Osteoblast (primary cell): ENCODE results near the gene DPP10. TPM values are rescaled to one million over a fixed set of nuclear protein-coding genes. Genes with fewer than 3 reads are reported as not detected.

ENCODE experiments used
- DNase-seq: peaks from one replicate; pipeline ENCODE4 v3.0.0; 2011; ENCODE audit warnings: low spot score, mixed read lengths; ENCODE audit not compliant: insufficient read length; ENCODE audit errors: missing footprints
- H2AFZ ChIP-seq: 2 replicates; pipeline ENCODE4 v1.6.0; 2011; ENCODE audit warnings: mild to moderate bottlenecking, low read length
- H3K27ac ChIP-seq: 2 replicates; pipeline ENCODE4 v1.5.1; 2011; ENCODE audit warnings: mild to moderate bottlenecking, low read depth, low read length, moderate library complexity
- H3K27me3 ChIP-seq: 2 replicates; pipeline ENCODE4 v1.6.0; 2012; ENCODE audit warnings: mild to moderate bottlenecking, control low read depth, inconsistent platforms, low read length, moderate library complexity; ENCODE audit not compliant: insufficient read depth
- H3K36me3 ChIP-seq: 2 replicates; pipeline ENCODE4 v1.5.1; 2011; ENCODE audit warnings: mild to moderate bottlenecking, low read length, control low read depth, moderate library complexity; ENCODE audit not compliant: insufficient read depth
- H3K4me1 ChIP-seq: 2 replicates; pipeline ENCODE4 v1.5.1; 2011; ENCODE audit warnings: mild to moderate bottlenecking, low read length, control low read depth, moderate library complexity; ENCODE audit not compliant: insufficient read depth
- H3K4me2 ChIP-seq: 2 replicates; pipeline ENCODE4 v1.6.0; 2011; ENCODE audit warnings: mild to moderate bottlenecking, low read length; ENCODE audit not compliant: insufficient read depth
- H3K4me3 ChIP-seq: fragments of 200-600 bp; sonication (generic); 3 replicates; pipeline ENCODE4 v1.5.1; 2012; ENCODE audit warnings: mild to moderate bottlenecking, low read length, inconsistent platforms; ENCODE audit not compliant: insufficient read depth
- H3K79me2 ChIP-seq: 2 replicates; pipeline ENCODE4 v1.6.0; 2012; ENCODE audit warnings: mild to moderate bottlenecking, low read length, control low read depth, inconsistent platforms; ENCODE audit not compliant: insufficient read depth
- H3K9me3 ChIP-seq: 2 replicates; pipeline ENCODE4 v1.5.1; 2011; ENCODE audit warnings: low read depth, low read length, control low read depth
- H4K20me1 ChIP-seq: 2 replicates; pipeline ENCODE4 v1.6.0; 2012; ENCODE audit warnings: mild to moderate bottlenecking, low read length, control low read depth; ENCODE audit not compliant: insufficient read depth
- CTCF ChIP-seq: IDR thresholded peaks from 2 replicates; pipeline ENCODE4 v1.5.1; 2011; ENCODE audit warnings: mild to moderate bottlenecking, low read depth, low read length, moderate library complexity; ENCODE audit errors: extremely low read depth
- total RNA-seq: library from RNA; depleted of rRNA; stranded (reverse); fragments of >200 nt; gene quantifications from 2 replicates; pipeline ENCODE4 v1.2.3, GENCODE V29; 2012

Gene DPP10
- total RNA-seq, 1 donor: not detected

- Histone ChIP-seq H3K27me3 (no peaks in the 10 kb centered on the region), H3K4me2 (no peak overlapping the region), H3K4me3 (no peak overlapping the region), H3K36me3 (no peaks in the 10 kb centered on the region), H3K4me1 (no peaks in the 10 kb centered on the region), H2AFZ (no peak overlapping the region), H4K20me1 (no peaks in the 10 kb centered on the region), H3K79me2 (no peaks in the 10 kb centered on the region), H3K27ac (no peak overlapping the region), H3K9me3 (no peaks in the 10 kb centered on the region)
- DNase-seq: no peak
- TF ChIP-seq CTCF: no peak
These were observed 1390.8 kb downstream of the DPP10 start for GRCh38 chr2:115833196-115833595.

- Histone ChIP-seq H2AFZ (no peak overlapping the region), H3K9me3 (peaks cover 2% of the 10 kb centered on the region), H3K79me2 (no peaks in the 10 kb centered on the region), H3K4me3 (no peak overlapping the region), H3K36me3 (no peaks in the 10 kb centered on the region), H3K27me3 (no peaks in the 10 kb centered on the region), H3K4me1 (no peaks in the 10 kb centered on the region), H3K27ac (no peak overlapping the region), H4K20me1 (no peaks in the 10 kb centered on the region), H3K4me2 (no peak overlapping the region)
- TF ChIP-seq CTCF: no peak
- no peak for DNase-seq
These were observed 1396.1 kb downstream of the DPP10 start for GRCh38 chr2:115838539-115838938.

- H3K36me3 ChIP-seq: no peaks in the 10 kb centered on the region
These were observed 1399.9 kb downstream of the DPP10 start for GRCh38 chr2:115842306-115842705.

GRCh38 chr2:115848192-115848591, 1405.8 kb downstream of the DPP10 start:
- no peaks in the 10 kb centered on the region for H3K4me1 ChIP-seq
- no peak for TF ChIP-seq CTCF
- no peak overlapping the region for H3K4me2 ChIP-seq
- H3K9me3 ChIP-seq: peaks cover 6% of the 10 kb centered on the region
- no peak overlapping the region for H3K27ac ChIP-seq
- no peaks in the 10 kb centered on the region for H3K79me2 ChIP-seq
- H3K36me3 ChIP-seq: no peaks in the 10 kb centered on the region
- H2AFZ ChIP-seq: no peak overlapping the region
- H3K27me3 ChIP-seq: no peaks in the 10 kb centered on the region
- no peaks in the 10 kb centered on the region for H4K20me1 ChIP-seq
- H3K4me3 ChIP-seq: no peak overlapping the region
- no peak for DNase-seq

More at GRCh38 chr2:115842306-115842705, 1399.9 kb downstream of the DPP10 start:
- no peak for TF ChIP-seq CTCF
- Histone ChIP-seq H3K79me2 (no peaks in the 10 kb centered on the region), H3K4me2 (no peak overlapping the region), H3K4me1 (no peaks in the 10 kb centered on the region), H3K27me3 (no peaks in the 10 kb centered on the region), H2AFZ (no peak overlapping the region), H4K20me1 (no peaks in the 10 kb centered on the region), H3K27ac (no peak overlapping the region), H3K9me3 (peaks cover 4% of the 10 kb centered on the region), H3K4me3 (no peak overlapping the region)
- no peak for DNase-seq
